ENCODE results near the gene RAB3B.
"Not testable (repeated sequence)": the region's sequence is repeated elsewhere in the genome, so short reads cannot be mapped to it uniquely, and the experiment has no call there.

The RAB3B gene

DNA sequence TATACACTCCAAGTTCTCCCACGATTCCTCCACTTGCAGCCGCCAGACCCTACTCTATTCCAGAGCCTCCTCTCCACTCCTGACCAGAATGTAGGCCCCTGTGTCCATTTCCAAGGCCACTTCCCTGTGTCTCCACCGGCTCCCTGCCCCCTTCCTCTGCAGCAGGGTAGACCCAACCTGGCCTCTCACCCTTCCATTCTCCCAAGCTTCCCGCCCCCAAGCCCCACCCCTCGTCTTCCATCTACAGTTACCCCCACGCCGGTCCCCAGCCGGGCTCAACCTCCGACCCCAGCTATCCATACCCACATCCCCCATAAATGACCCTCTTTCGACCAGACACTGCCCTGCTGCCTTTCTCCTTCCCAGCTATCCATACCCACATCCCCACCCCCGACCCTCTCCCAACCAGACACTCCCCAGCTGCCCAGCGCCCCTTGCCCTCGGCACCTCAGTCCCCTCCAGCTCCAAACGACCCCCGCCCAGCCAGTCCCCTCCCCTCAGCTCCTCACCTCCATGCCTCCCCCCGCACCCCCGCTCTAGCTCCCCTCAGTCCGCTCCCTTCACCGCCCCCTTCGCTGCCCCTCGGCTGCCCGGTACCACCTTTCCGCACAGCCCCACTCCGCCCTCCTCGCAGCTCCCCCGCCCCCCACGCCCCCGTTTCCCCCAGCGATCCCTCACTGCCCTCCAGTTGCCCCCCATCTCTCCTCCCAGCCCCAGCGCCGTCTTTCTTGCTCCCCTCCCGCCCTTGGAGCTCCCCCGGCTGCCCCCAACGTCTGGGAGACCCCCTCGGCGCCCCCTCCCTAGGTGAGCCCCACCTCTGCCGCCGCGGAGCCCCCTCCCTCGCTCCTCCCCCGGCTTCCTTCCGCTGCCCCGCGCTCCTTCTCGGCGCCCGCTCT is 670 bp downstream of the RAB3B start:
- DNase-seq (ENCODE audit: low read depth) = no peak

DNA sequence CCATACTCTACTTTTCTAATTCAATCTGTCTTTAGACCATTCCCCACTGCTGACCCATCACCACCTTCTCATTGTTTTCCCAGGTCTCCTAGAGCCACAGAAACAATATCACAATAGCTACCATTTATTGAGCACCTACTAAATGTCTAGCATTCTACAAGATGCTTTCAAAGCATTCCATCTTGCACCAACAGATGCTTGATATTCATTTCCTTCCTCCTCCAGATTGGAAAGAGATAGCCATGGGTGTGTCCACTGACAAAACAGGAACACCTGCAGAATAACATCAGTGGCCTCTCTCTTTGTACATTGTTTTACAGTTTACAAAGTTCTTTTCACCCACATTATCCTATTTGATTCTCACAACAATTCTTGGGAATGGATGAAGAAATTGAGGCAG is 2.2 kb downstream of the RAB3B start:
- DNase-seq (ENCODE audit: low read depth) = no peak

DNA sequence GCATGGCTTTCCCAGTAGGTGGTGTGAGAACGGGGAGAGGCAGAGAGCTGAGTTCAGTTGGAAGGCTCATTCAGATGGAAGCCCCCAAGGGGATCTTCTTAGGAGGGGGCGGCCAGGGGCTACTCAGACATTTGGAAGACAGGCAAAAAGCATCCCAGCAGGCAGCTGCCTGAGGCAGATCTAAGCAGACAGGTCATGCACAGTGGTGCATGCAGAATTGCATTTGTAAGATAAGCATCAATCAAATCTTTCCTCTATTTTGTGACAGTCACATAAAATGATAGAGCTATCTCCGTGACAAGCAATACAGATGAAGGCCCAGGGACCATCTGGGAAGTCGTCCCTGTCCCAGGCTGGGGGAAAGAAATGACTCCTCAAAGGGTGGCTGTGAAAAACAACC is 3.8 kb downstream of the RAB3B start:
- no peak for DNase-seq (ENCODE audit: low read depth)

DNA sequence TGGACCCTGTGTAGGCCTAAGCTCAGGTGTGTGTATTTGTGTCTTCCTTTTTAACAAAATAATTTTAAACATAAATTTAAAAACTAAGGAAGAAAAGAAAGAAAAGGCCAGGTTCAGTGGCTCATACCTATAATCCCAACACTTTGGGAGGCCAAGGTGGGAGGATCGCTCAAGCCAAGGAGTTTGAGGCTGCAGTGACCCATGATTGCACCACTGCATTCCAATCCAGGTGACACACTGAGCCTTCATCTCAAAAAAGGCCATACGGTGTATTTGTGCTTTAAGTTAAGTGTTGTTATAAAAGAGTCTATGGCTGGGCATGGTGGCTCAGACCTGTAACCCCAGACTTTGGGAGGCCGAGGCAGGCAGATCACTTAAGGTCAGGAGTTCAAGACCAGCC is 8.3 kb downstream of the RAB3B start:
- no peak for DNase-seq (ENCODE audit: low read depth)

DNA sequence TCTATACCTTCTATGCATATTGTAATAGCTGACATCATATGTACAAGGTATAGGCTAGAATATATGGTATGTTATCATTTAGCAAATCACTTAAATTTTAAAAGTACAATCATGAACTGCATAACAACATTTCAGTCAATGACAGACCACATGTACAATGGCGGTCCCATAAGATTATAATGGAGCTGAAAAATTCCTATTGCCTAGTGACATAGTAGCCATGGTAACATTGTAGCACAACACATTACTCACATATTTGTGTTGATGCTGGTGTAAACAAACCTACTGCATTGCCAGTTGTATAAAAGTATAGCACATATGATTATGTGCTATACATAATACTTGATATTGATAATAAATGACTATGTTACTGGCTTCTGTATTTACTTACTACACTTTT is 8.9 kb downstream of the RAB3B start:
- no peak for DNase-seq (ENCODE audit: low read depth)

DNA sequence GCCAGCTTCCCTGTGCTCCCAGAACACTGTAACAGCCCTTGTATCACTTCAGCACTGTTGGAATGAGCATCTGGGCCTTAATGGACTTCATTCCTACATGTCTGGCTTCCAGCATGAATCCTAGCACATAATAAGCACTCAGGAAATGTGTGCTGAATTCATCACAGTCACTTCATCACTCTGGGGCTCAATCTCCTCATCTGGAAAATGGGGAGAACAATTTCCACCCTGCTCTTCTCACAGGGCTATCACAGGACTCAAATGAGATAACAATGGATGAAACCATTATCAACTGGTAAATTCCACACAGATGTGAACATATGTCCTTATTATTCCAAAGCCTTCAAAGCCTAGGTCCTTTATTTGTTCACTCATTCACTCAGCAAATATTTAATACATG is 12.4 kb downstream of the RAB3B start:
- no peak for DNase-seq (ENCODE audit: low read depth)

DNA sequence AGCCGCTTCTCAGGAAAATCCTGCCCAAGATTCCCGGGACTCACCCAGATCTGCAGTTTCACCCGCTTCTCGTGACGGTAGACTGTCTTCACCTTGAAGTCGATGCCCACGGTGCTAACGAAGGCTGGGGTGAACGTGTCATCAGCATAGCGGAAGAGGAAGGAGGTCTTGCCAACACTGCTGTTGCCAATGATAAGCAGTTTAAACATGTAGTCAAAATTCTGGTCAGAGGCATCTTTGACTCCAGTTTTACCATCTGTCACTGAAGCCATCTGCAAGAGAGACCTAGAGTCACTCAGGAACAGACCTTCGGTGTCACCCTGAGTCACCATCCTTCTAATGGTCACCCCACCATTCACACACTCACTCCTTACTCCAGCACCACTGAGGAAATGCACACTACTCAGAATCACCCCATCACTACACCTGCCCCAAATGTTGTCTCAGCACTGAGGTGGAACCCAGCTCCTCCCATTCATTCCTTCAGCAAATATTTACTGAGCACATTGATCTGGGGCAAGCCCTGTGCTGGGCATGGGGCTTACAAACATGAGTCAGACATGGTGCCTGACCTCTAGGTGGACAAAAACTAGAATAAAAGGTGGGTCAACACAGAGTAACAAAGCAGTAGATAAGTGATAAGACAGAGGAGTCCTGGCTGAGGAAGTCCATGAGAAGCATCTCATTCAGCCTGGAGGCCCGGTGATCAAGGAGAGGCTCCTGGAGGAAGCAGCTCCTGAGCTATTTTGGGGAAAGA is 13.5 kb downstream of the RAB3B start:
- no peak for DNase-seq (ENCODE audit: low read depth)

DNA sequence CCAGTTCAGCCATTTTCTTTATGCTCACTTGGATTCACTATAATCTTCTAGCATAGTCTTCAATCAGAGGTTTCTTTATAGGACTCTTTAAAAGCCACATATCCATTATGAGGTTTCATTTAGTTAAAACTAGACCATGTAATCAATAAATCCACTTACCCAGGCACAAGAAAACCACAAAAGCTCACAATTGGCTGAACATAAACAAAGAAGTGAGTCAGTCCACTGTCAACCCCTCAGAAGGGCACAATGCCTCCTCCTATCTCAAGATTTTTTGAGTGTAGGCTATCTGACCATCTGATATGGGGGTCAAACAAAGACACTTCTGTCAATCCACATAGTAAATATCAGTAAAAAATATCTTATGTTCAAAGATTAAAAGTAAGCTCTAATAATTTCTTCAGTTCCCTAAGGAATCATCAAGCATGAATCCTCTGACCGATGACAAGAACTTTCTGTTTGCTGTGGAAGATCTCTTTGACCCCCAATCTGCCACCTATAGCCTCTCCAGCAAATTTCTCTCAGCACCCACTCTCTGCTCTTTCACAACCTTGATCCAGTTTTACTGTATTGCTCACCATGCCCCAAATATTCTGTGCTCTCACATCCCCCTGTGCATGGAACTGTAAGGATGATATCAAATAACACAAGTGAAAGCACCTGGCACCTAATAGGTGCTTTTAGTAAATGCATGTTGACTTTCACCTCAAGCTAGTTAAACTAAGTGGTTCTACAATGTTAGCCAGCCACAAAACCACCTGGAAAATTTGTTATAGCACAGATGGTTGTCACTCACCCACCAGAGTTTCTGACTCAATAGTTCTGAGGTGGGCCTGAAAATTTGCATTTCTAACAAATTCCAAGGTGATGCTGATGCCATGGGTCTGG is 16.7 kb downstream of the RAB3B start:
- no peak for DNase-seq (ENCODE audit: low read depth)

DNA sequence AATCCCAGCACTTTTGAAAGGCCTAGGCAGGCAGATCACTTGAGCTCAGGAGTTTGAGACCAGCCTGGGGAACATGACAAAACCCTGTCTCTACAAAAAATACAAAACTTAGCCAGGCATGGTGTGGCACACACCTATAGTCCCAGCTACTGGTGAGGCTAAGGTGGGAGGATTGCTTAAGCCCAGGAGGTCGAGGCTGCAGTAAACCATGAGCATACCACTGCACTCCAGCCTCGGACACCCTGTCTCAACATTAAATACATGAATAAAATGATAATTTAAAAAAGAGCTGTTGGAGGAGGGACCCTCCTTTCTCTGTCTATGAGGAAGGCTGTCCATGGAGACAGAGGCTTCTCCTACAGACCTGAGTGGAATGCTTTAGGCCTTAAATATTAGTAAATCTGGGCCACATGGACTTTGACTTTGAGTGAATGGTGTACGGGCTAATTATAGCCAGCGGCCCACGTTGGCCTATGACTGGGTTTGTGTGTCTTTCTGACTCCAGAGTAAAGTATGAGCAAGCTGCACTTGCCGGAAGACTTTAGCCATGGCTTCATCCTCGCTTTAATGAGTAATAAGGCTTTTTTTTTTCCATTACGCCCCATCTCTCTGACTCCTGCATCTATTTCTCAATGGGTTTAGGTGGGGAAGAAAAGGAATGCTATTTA is 21.3 kb downstream of the RAB3B start:
- DNase-seq (ENCODE audit: low read depth) = no peak

DNA sequence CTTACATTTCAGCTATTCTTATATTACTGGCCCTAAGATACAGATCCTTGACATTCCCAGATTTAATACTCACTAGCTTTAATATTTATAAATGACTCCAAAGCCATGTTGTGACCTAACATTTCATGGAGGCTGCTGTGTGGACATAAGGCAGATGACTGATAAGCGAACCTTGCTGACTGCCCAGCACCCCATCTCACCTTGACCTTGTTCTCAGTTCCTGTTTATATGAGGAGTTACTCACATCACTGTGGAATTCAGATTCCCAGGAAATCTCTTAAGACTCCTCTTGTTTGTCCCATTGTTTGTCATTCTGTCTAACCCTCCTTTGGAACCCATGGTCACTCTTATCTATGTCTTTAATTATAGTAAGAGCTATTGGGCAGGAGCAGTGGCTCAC is 21.9 kb downstream of the RAB3B start:
- no peak for DNase-seq (ENCODE audit: low read depth)

DNA sequence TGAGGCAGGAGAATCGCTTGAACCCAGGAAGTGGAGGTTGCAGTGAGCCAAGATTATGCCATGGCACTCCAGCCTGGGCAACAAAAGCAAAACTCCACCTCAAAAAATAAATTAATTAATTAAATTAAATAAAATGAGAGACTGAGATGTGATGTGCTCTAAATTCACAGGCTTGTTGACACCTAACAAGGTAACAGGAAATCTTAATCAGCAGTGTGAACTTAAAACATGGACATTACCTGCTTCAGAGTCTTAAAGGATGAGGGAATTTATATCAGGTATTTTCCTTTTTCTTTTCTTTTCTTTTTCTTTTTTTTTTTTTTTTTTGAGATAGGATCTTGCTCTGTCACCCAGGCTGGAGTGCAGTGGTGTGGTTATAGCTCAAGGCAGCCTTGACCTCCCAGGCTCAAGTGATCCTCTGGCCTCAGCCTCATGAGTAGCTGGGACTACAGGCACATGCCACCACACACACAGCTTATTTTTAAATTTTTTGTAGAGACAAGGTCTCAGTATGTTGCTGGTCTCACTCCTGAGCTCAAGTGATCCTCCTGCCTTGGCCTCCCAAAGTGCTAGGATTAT is 23.2 kb downstream of the RAB3B start:
- DNase-seq (ENCODE audit: low read depth) = not testable (repeated sequence)

DNA sequence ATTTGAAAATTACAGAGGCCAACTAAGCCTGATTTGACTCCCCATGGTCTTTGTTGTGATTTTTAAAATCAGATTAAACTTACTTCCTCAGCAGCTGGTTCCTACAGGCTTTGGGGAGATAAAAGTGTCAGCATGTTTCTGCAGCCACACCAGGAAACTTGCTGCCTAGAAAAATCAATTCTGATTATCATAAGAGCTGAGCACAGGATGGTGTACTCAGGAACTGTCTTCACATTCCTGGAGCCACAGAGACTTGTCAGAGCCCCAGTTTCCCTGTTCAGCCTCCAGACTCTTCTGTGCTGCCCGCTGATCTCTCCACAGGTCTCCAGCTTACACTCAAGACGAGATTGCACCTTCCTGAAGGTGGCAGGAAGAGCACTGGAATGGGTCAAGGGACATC is 23.9 kb downstream of the RAB3B start:
- no peak for DNase-seq (ENCODE audit: low read depth)

DNA sequence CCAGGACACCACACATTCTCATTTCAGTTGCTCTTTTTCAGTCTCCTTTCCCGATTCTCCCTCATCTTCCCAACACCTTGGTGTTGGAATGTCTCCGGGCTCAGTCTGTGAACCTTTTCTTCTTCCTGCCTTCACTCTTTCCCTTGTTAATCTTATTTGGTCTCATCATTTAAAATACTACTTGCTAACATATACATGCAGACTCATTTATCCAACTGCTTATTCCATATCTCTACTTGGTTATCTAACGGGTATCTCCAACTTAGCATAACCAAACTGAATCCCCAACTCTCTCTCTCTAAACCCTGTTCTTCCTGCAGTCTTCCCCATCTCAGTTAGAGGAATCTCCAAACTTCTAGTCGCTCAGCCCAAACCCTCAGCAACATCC is 26.2 kb downstream of the RAB3B start:
- no peak for DNase-seq (ENCODE audit: low read depth)

DNA sequence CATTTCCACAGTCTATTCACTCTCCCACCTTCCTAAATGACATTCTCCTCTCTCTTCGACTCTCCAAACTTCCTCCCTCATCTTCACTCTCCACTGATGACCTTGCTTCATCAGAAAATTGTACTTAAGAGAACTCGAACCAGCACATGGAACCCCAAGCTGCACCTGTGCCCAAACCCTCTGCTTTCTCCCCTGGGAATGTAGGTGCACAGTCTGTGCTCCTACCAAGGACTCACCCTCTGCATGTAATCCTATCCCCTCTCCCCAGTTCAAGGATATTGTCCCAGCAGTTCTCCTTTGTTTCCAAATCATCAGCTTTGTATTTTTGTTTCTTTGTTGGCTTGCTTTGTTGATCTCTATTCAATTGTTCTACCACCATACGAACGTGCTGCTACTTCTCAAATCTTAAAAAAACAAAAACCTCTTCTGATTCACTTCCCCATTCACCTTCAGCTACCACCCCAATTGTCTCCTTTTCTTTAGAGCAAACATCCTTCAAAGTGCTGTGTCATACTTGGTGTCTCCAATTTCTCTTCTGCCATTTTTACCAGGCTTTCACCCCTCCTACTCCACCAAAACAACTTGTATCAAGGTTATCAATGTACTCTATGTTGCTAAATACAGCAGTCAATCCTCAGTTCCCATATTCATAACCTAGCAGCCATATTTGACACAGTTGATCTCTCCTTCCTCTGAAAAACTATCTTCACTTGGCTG is 26.8 kb downstream of the RAB3B start:
- DNase-seq (ENCODE audit: low read depth) = no peak

DNA sequence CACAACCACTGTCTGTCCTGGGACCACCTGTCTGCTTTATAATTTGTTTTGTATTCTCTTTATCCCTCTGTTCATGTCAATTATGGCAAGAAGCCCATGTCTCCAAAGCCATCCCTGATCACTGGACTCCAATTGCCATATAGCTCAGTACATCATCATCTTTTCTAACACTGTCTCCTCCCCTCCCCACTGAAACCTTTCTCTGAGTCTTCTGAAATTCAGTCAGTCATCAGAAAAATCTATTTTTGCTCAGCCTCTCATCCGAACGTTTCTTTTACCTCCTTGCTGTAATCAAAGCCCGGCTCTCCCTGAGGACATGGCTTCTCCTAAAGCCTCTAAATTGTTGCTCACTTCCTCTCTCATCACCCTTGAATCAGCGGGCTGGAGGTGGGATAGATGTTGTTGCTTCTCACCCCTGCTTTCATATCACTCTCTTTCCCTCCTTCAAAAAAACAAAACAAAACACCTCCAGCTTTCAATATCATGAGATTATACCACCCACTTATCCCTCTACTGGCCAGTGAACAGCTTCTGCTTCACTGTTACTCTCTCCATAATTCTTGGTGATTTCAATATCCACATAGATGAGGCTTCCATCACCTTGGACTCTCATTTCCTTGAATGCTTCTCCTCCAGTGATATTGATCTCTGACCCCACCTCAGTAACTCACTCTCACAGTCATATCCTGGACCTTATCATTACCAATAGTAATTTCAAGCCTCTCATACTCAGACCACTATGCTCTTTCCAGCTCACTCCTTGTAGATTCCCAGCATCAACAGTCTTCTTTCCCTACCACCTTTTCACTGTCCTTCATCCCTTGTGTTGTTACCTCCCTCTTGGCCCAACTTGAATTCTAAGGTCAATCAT is 27.8 kb downstream of the RAB3B start:
- no peak for DNase-seq (ENCODE audit: low read depth)

DNA sequence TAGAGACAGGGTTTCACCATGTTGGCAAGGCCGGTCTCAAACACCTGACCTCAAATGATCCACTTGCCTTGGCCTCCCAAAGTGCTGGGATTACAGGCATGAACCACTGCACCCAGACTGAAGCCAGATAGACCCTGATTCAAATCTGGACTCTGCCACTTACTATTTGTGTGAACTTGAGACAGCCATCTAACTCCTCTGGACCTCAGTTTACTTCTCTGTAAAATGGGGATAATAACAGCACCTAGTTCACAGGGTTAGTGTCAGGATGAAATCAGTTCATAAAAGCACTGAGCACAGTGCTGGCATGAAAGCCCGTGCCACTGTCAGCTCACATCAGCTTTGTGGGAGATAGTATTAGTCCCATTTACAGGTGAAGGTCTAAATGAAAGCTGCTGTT is 28.5 kb downstream of the RAB3B start:
- no peak for DNase-seq (ENCODE audit: low read depth)

DNA sequence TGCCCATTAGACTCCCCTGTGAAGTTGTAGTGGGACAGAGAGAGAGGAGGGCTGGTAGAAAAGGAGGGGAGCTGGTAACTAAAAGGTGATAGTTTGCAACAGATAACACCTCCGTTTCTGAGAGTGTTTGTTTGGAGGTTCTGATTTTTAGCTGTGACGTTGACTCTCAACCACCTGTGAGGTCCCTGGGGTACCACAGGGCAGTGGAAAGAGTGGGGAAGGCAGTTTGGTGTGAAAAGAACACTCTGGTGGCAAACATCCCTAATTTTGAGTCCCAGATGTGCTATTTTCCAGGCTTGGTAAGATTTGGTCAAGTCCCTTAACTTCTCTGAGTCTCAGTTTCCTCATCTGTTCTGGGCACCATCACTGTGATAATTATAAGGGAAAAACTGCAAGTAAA is 29.3 kb downstream of the RAB3B start:
- no peak for DNase-seq (ENCODE audit: low read depth)

DNA sequence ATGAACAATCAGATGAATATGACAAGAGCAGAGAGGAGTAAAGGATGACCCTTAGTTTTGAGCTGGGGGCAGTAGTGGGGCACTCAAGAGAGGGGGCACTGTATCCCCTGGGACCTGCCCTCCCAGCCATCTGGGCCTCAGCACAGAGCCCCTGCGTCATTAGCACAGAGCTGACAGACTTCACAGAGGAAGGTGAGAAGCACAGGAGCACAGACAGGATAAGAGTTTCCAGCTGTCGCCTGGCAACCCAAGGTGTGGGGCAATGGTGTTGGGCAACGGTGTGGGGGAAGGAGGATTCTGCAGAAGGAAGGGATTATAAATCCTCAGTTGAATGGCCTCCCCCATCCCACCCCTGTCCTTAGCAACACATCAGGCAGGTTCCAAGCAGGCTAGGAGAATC is 30.2 kb downstream of the RAB3B start:
- no peak for DNase-seq (ENCODE audit: low read depth)

DNA sequence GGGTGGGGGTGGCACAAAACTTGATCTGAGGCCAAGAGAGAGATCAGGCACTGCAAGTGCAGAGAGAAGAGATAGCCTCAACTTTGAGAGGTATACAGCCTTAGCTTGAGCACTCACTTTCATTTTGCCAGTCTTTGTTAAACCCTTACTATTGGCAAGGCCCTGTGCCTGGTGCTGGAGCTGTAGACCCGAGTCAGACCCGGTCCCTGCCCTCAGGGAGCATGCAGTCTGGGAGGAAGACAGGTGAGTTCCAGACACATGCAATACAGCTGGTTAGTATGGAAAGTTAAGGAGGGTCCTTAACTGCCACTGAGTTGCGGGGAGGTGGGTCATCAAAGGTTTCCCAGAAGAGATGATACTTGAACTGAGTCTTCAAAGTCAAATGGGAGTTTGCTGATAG is 31.7 kb downstream of the RAB3B start:
- no peak for DNase-seq (ENCODE audit: low read depth)

DNA sequence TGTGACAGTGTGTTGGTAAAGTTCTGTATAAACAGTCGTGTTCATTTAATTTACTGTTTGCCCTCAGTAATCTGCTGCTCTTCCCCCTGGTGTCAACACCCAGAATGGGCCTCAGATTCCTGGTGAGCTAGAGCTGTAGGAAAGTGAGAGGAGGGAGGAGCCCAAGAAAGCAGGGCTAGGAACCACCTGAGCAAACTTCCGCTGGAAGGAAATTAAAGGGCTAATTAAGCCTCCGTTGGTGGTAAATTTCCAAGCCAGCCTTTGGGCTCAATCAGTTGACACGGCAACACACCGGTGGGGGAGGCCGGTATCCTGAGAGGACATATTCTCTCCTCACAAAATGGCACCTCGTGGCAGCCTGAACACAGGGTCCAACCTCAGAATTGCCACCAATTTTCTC is 32.9 kb downstream of the RAB3B start:
- no peak for DNase-seq (ENCODE audit: low read depth)

Data from activated T-cell treated with anti-CD3 and anti-CD28 coated beads for 1 hour (primary cell).